H1 (cell line): ENCODE results near the gene ST7L. TPM values are rescaled to one million over a fixed set of nuclear protein-coding genes. Genes with fewer than 3 reads are reported as not detected.

ENCODE experiments used
- FOSL1 ChIP-seq: IDR thresholded peaks from 2 replicates; pipeline ENCODE4 v1.6.1; 2011; ENCODE audit warnings: mild to moderate bottlenecking, low read depth, low read length, moderate library complexity; ENCODE audit not compliant: insufficient read depth
- JUND ChIP-seq: IDR thresholded peaks from 2 replicates; pipeline ENCODE4 v1.6.1; 2011; ENCODE audit warnings: mild to moderate bottlenecking, improper control_type of control experiment, low read length
- KDM4A ChIP-seq: IDR thresholded peaks from one replicate; pipeline ENCODE4 v1.7.1; 2012; ENCODE audit warnings: low read depth, mild to moderate bottlenecking, moderate library complexity, low read length, inconsistent platforms; ENCODE audit not compliant: severe bottlenecking
- RAD21 ChIP-seq, 2 experiments: IDR thresholded peaks in 1 of 2; conservative IDR thresholded peaks in 1 of 2; 2 replicates each; pipeline ENCODE4 v1.6.1; 2011; ENCODE audit warnings: low read depth in 2 of 2, low read length in 2 of 2, improper control_type of control experiment in 1 of 2, inconsistent platforms in 1 of 2, mild to moderate bottlenecking in 1 of 2, moderate library complexity in 1 of 2
- TAF7 ChIP-seq: optimal IDR thresholded peaks from 2 replicates; pipeline ENCODE3; 2011; ENCODE audit warnings: low read depth, mild to moderate bottlenecking, inconsistent platforms, low read length, moderate library complexity, borderline replicate concordance
- polyA plus RNA-seq, 7 experiments: library from polyadenylated mRNA; depleted of rRNA in 3 of 7; stranded (reverse) in 5 of 7; unstranded in 2 of 7; fragments of >200 nt in 5 of 7; fragments of 200-250 nt in 2 of 7; gene quantifications; 1 replicate in 5 of 7; 2 replicates in 1 of 7; 4 replicates in 1 of 7; pipeline versions ENCODE4 v1.2.1 to v1.2.3, GENCODE V29; 2011 to 2013; ENCODE audit warnings: missing spikeins in 2 of 7, mixed read lengths in 2 of 7
- total RNA-seq: library from RNA; stranded (reverse); fragmentation: NEBNext Ultra II Directional; extraction: Animal tissue kit (Norgen Biotek cat#: 25700); gene quantifications from 2 replicates; pipeline ENCODE4 v1.2.1, GENCODE V29; 2021
- TF ChIP-seq, protein P1 (sequence below): fragments of 300-600 bp; sonication (generic); IDR thresholded peaks from 2 replicates; pipeline ENCODE4 v1.7.1; 2012; ENCODE audit warnings: low read length, moderate library complexity, mild to moderate bottlenecking, inconsistent platforms; ENCODE audit not compliant: insufficient replicate concordance

ST7L gene
- total and polyA plus RNA-seq, 2 of the 8 experiments (the other 6 are each of a cell fraction or from before 2014, with no cell fraction given): 9.6 to 16.2 TPM

DNA sequence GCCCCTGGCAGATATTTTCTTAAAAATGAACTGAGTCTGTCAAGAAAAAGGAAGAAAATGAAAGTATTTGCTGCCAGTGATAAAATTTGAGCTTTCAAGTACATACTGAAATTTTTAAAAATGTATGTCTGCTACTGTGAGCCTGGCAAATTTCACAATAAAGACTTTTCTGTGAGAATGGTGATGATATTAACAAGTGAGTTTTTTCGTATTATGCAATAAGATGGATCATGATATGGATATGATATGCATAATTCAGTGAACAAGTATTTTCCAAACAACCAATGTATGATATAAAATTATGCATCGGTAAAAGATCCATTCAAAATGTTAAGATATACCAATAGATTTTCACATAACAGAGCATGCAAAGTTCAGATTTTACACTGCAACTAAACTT lies 15.9 kb downstream of the ST7L start (continued):
- TF ChIP-seq, protein P1, sequence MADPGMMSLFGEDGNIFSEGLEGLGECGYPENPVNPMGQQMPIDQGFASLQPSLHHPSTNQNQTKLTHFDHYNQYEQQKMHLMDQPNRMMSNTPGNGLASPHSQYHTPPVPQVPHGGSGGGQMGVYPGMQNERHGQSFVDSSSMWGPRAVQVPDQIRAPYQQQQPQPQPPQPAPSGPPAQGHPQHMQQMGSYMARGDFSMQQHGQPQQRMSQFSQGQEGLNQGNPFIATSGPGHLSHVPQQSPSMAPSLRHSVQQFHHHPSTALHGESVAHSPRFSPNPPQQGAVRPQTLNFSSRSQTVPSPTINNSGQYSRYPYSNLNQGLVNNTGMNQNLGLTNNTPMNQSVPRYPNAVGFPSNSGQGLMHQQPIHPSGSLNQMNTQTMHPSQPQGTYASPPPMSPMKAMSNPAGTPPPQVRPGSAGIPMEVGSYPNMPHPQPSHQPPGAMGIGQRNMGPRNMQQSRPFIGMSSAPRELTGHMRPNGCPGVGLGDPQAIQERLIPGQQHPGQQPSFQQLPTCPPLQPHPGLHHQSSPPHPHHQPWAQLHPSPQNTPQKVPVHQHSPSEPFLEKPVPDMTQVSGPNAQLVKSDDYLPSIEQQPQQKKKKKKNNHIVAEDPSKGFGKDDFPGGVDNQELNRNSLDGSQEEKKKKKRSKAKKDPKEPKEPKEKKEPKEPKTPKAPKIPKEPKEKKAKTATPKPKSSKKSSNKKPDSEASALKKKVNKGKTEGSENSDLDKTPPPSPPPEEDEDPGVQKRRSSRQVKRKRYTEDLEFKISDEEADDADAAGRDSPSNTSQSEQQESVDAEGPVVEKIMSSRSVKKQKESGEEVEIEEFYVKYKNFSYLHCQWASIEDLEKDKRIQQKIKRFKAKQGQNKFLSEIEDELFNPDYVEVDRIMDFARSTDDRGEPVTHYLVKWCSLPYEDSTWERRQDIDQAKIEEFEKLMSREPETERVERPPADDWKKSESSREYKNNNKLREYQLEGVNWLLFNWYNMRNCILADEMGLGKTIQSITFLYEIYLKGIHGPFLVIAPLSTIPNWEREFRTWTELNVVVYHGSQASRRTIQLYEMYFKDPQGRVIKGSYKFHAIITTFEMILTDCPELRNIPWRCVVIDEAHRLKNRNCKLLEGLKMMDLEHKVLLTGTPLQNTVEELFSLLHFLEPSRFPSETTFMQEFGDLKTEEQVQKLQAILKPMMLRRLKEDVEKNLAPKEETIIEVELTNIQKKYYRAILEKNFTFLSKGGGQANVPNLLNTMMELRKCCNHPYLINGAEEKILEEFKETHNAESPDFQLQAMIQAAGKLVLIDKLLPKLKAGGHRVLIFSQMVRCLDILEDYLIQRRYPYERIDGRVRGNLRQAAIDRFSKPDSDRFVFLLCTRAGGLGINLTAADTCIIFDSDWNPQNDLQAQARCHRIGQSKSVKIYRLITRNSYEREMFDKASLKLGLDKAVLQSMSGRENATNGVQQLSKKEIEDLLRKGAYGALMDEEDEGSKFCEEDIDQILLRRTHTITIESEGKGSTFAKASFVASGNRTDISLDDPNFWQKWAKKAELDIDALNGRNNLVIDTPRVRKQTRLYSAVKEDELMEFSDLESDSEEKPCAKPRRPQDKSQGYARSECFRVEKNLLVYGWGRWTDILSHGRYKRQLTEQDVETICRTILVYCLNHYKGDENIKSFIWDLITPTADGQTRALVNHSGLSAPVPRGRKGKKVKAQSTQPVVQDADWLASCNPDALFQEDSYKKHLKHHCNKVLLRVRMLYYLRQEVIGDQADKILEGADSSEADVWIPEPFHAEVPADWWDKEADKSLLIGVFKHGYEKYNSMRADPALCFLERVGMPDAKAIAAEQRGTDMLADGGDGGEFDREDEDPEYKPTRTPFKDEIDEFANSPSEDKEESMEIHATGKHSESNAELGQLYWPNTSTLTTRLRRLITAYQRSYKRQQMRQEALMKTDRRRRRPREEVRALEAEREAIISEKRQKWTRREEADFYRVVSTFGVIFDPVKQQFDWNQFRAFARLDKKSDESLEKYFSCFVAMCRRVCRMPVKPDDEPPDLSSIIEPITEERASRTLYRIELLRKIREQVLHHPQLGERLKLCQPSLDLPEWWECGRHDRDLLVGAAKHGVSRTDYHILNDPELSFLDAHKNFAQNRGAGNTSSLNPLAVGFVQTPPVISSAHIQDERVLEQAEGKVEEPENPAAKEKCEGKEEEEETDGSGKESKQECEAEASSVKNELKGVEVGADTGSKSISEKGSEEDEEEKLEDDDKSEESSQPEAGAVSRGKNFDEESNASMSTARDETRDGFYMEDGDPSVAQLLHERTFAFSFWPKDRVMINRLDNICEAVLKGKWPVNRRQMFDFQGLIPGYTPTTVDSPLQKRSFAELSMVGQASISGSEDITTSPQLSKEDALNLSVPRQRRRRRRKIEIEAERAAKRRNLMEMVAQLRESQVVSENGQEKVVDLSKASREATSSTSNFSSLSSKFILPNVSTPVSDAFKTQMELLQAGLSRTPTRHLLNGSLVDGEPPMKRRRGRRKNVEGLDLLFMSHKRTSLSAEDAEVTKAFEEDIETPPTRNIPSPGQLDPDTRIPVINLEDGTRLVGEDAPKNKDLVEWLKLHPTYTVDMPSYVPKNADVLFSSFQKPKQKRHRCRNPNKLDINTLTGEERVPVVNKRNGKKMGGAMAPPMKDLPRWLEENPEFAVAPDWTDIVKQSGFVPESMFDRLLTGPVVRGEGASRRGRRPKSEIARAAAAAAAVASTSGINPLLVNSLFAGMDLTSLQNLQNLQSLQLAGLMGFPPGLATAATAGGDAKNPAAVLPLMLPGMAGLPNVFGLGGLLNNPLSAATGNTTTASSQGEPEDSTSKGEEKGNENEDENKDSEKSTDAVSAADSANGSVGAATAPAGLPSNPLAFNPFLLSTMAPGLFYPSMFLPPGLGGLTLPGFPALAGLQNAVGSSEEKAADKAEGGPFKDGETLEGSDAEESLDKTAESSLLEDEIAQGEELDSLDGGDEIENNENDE: no peak
- TF ChIP-seq FOSL1 (no peak), JUND (no peak), KDM4A (no peak), RAD21 (IDR thresholded peaks at IDR 0.05 in 1 of 2, conservative IDR thresholded peaks at IDR 0.05 in 1 of 2; ENCODE audit: low read depth in 2 of 2, low read length in 2 of 2) (no peak), TAF7 (no peak)
